GM21619 (cell line): ENCODE data around the gene HMGN3.
A peak's percentile ranks its signal among the peaks of the same experiment; 100 is the strongest.

Source experiments
- ATAC-seq: cut with Tn5 transposase; IDR thresholded peaks from one replicate; pipeline ENCODE4 v1.9.1; 2021; ENCODE audit not compliant: unreplicated experiment

The HMGN3 gene

DNA sequence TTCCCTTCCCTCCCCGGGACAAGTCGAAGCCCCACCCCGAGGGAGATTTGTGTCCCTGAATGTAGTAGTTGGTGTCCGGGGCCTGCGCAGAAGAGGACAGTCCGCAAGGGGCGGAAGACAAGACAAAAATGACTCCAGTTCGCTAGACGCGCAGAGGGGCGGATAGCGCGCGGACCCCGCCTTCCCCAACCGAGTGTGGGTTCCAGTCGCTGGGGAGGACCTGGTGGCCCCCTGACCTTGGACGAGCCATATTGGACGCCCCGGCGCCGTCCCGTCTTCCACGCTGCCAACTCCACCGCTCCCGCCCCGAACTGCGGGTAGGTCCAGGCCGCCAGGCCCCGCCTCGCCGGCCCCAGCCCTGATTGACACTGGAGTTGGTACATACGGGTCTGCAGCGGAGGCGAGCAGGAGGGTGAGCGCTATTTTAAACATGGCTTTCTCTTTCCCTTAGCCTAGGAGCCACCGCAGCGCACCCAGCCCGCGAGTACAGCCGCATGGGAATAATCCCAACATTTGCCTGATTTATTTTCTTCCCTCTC is 802 bp downstream of the HMGN3 start:
- ATAC-seq = peak; percentile 68

DNA sequence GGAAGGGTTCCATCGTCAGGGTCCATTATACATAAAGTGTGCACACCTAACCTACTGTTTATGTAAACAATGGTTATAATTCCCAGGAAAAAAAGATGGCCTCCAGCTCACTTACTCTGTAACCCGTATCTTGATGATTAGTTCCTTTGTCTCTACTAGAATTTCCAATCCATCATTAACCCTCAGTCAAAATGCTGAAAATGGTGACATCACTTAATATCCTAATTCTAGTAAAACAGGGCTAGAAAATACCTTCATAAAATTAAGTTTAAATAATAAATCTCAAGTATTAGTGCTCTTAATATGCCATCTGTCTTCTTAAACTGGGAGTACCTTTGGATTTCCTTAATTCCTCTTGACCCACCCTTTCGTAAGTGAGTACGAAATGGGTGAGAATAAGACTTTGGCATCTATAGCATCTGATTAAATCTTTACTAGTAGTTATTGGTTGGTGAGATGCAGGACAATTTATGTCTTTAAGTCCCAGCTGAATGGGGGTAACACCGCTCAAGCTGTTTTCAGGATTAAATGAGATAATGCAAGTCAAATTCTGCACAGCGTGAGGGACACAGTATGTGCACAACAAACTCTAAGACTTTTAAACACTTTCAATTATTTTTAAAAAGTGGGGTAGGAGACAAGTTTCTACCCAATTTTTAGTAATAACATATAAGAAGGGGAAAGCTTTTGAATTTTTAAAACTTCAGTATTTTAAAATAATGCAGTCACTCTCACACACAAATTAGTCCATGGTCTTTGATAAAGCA is 1.6 kb downstream of the HMGN3 start:
- ATAC-seq = no peak

DNA sequence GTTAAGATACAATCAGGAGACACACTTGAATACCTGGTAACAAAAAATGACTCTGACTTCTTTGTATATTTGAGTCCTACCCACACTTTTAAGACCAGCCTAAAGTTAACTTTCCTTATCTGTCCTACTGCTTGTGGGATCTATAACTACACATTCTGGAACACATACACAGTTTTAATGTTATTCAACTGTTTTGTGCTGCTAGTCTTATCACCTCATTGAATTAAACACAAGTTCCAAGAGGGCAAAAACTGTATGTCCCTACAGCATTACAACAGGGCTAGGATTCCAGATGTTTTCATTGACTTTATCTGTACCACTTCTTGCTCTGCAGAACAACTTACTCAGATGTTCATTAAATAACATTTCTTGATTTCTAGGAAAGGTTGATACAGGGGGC is 2.8 kb downstream of the HMGN3 start:
- no peak for ATAC-seq

DNA sequence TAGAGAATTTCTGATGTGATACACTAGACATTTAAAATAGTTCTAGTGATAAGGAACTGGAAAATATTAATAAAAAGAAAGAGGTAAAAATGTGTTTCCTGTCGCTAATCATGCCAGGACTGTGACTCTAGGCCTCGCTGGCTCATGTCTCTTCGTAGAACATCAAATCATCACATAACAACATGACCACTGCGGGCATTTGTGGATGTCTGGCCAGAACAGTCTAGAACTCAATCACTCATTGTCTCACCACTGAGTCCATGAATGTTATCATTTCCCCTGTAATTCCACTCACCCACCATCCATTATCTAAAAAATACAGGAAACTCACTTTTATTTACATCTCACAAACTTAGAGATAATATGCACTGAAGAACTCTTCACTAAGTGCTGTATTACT is 3.4 kb downstream of the HMGN3 start:
- ATAC-seq = no peak

DNA sequence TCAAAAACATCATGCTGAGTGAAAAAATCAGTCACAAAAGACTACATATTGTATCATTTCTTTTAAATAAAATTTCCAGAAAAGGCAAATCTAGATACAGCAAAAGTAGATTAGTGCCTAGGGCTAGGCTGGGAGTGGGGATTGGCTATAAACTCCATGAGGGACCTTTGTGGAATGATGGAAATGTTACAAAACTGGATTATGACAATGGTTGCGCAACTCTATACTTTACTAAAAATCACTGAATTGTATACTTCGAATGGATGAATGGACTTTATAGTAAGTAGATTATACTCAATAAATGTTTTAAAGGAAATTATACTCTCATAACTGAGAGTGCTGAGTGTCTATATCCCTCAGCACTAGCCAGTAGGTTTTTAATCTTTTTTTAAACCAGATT is 4.3 kb downstream of the HMGN3 start:
- no peak for ATAC-seq

DNA sequence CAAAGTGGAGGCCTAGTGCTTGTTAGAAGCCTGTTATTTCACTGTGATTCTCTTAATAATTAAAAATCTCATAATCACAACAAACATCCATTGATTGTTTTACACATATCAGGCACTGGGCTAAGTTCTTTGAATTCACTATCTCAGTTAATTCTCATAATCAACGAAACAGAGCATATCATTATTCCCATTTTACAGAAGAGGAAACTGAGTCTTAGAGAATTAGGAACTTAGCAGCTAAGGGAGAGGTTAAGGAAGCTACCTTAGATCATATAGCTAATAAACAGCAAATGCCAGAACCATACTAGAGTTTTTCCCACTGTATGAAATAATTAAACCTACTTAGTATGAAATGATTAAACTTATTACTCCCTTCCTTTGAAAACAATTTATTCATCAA is 7.0 kb downstream of the HMGN3 start:
- no peak for ATAC-seq

DNA sequence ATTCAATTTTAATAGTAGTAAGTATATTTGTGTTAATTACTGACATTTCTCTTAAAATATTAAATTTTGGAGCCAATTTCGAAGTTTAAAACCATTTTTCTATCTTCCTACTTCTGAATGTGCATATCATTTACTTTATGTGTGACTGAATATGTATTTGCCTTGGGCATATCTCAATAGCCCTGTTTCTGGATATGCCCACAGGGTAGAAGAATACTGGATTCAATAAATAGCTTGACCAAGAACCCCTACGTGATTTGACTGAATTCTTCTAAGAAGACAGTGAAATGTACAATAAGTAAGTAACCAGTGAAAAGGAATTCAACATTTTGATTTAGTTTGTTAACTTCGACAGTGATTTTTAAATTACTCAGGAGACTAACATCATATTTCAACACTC is 7.8 kb downstream of the HMGN3 start:
- no peak for ATAC-seq

DNA sequence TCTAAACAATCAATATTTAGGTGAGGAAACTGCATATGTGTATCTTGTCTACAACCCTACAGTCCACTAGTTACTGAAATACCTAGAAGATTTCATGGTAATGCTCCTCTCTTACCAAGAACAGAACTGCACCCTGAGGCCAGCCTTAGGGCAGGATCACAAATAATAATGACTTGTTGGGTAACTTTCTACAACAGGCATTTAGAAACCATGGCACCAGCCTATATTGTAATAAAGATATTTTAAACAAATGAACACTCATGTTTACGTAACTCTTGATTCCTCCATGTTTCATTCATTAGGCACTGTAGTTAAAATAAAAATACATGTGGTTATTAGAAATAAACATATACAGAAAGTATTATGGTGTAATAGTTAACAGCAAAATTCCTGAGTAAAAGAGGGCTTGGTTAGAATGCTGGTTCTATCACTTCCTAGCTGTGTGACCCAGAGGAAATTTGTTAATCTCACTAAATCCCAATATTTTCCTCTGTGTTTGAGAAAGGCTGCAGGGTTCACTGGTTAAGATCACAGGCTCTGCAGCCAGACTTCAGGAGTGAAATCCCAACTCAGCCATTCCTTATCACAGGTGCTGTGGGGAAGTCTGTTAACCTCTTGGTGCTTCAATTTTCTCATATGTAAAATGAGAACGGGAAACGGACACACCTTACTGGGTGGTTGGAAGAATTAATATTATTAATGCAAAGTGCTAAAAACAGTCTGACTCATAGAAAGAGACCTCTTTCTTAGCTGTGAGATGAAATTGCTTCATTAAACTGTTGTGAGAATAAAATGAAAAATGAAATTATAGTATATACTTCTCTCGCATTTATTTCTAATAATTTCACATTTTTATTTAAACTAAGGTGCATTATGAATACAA is 8.5 kb downstream of the HMGN3 start:
- ATAC-seq = no peak

DNA sequence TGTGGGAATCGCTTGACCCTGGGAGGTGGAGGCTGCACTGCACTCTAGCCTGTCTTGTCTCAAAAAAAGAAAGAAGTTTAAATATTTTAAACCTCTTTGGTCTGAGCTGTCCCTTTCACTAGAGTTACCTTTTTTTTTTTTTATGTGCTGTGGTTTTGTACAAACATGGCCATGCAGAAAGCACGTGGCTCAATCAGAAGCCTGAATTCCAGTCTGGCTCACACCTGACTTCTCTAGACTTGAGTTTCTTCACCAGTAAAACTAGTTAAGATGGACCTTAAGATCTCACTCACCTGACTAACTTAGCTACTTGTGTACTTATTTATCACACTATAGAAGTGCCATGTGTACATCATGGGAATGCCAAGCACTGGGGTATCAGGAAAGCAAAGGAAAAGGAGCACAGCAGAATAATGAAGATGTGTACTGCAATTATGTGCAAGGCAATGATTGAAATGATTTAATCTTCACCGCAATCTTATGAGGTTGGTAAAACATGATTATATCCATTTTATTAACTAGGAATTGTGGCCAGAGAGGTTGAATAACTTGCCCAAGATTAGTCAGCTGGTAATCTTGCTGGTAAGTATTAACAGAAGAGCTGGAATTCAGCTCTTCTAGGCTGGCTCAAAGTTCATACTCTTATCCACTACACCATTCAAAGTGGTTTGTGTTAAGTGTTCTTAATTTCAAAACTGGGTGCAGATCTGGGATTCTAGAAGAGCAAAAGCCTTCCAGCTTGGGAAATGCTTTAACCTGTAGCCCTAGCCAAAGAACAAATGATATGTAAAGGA is 10.7 kb downstream of the HMGN3 start:
- no peak for ATAC-seq

DNA sequence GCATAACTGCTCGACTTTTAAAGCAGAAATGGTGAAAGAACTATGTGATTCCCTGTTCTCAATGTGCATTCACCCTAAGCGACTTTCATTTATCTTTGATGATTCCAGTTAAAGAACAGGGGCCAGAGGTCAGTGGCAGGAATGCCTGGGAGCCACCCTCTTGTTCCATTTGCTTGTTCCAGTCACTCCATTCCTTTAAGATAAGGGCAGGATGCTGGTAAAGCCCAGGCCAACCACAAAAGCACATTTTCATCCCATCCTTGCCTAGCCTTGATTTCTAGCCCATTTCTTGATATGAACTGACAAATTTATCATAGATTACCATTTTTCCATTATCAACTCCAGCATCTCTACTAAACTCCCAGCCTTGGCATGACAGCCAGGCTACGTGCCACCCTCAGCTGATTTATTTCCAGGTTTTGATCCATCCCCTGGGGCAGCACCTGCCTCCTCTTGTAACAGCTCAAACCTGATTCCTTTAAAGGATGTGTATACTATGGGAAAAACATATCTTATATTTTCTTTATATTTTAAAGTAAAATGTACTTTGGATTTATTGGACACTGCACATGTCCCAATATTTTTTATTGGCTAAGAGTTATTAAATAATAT is 19.2 kb downstream of the HMGN3 start:
- ATAC-seq = no peak

DNA sequence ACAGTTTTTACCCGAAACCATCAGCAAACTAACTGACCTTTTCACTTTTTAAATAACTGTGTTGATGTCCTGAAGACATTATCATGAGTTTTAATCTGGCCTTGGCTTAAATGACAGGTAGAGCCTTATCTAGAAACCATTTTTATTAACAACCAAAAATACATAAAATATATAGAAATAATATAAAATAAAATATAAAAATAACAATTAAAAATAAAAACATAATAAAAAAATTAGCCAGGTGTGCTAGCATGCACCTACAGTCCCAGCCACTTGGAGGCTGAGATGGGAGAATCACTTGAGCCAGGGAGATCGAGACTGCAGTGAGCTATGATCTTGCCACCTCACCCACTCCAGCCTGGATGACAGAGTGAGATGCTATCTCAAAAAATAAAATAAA is 21.6 kb downstream of the HMGN3 start:
- ATAC-seq = no peak

DNA sequence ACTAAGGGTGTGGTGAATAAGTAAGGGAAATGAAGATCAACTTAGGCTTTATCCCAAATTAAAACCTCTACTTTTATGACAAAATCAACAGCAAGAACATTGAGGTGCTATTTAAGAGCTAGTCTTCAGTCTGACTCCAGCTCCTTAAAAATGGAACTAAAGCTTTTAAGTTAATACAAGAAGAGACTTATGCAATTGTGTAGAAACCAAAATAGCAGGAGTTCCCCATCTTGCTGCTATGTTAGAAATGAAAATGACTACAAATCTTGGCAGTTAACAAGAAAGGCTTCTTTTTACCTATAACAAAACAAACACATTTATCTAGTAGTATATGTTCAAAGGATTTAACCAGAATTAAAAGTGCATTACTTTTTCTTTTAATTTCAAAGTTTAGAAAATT is 25.7 kb downstream of the HMGN3 start:
- ATAC-seq = no peak

DNA sequence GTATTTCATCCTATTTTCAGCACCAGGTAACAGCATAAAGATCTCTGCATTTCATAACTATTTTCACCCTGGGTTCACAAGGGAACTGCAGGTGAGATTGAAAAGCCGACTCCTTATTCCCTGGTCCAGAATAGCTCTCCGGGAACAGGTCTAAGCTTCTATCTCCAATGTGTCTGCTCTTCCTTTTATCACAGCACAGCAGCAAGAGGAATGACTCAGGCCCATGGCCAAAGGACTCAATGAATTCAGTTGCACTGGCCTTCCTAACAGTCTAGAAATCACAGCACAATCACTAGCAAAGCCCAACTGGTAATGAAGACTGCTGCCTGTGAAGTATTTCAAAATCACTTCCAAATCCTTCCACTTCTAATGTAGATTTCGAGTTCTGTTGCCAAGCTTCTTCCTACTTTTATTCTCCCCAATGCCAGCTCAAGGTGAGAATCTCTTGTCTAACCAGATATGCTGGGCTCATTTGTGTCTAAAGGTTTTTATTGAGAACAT is 30.7 kb downstream of the HMGN3 start:
- no peak for ATAC-seq

DNA sequence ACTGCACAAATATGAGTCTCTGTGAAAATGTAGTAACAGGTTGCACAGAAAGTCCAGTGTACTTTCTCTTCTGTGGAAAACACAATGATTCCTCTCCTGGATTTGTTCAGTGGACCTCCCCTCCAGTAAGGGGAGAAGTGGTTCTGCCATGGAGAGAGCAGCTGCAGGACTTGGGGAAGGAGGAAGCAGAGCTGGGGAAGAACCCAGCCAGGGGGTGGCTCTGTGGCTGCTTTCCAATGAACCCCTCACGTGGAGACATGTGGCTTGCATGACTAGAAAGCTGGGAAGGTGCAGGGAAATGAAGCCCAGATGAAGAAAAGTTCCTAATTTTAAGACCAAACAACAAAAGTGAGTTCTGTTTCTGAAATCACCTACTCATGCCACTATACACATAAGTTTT is 31.9 kb downstream of the HMGN3 start:
- no peak for ATAC-seq

DNA sequence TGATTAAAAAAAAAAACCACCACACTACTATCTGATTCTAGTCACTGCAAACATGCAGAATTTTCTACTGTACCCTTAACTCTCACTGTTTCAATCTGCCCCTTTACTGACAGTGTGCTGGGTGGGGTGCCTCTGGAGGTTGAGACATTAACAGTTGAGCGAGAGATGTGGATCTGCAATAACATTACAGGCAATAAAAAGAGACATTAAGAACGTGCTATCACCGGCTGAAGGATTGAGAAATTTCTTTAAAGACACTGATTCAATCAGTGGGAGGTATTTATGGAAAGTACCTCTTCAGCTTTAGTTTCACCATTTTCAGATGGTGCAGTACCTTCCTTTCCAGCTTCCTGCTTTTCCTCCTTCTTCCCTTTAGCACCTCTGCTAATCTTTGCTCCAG is 32.5 kb downstream of the HMGN3 start:
- no peak for ATAC-seq

DNA sequence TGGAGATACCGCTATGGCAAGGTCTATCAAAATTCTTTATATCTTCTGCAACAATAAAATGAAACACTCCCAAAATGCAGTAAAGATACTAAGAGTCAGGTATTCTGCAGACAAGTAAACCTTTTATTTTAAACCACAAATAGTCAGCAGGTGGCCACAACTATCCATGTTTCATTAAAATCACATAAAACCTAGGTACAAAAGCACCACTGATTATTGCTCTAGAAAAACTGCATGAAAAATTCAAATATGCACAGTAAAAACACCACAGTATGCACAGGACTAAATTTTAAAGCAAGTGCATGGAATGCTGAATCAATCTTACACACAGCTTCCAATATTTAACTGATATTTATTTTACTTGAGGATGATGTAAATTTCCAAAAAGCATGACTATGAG is 33.3 kb downstream of the HMGN3 start:
- ATAC-seq = no peak

DNA sequence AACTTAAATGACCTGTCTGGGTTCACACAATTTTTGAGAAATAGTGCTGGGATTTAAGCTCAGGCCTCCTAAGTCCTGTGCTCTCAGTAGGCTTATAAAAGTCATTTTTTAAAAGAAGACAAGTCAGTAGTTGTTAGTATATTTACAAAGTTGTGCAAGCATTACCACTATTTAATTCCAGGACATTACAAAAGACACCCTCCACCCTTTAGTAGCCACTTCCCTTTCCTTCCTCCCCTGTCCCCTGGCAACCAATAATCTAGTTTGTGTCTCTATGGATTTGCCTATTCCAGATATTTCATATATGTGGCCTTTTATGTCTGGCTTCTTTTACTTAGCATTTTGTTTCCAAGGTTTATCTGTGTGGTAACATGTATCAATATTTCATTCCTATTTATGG is 37.6 kb downstream of the HMGN3 start:
- no peak for ATAC-seq

DNA sequence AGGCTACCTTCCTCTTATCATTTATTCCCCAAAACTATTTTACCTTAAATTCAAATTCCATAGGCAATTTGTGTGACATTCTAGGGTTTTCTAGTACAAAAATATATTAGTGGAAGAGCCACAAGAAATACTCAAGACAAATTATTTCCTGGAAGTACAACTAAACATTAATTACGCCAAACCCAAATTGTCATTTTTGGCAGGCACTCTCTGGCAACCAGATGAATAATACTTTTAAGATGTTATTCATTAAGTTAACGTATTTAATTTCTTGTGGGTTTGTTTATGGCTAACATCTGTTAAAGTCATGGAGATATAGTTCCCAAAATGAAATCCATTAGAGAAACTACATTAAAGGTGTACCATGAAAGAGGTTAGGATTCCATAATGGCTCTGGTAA is 40.5 kb downstream of the HMGN3 start:
- no peak for ATAC-seq

DNA sequence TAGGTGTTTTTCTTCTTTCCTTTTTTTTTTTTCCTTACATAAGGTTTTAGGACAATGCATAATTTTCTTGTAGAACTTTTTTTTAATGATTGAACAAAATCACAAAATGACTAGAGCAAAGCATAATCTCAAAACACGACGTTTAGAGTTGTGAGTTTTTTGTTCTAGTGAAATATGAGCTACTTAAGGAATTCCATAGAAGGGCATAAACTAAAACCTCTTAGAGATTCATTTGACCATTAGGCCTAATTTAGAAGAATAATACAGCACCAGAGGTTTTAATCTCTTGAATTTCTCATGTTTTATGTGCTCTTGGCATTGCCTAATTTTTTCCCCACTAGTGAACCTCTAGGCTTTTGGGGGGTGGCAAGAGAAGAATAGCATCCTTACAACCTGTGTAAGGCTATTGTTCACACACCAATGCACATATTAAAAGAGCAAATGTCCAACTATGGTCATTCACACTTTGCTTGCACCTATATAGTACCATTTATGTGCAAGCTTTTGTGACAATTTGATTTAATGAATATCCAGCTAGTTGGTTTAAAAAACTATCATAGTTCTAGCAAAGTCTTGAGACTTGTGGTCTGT is 44.6 kb downstream of the HMGN3 start:
- no peak for ATAC-seq

DNA sequence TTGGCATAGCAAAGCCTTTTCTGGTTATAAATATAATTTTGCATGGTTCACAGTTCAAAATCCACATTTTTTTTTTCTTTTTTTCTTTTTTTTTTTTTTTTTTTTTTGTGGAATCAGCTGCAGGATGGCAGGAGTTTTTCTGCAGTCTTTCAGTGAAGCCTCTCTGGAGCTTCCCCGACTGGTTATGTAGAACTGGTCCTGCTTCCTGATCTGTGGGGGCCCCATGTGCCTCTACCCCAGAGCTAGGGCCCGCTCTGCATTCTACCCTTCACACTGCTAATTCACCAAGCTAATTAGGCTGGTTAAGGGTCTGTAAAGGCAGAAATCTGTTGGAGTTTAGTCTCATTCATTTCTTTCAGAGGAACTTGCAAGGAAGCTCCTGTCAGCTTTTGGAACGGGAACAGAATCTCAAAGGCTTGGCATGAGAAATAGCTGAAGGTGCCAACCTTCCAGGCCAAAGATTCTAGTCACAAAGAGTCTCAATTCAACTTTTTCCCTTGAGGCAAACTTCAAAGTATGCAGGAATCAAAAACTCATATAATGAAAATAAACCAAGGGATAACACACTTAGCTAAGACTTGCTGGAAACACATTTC is 45.5 kb downstream of the HMGN3 start:
- no peak for ATAC-seq
